ENCODE results near the gene HEMGN.

HEMGN gene

GRCh38 chr9:97895695-97896332 lies 42.2 kb downstream of the HEMGN start:
- H2AFZ ChIP-seq (ENCODE audit: low read depth, low read length, severe bottlenecking): no peak overlapping the region
- no peaks in the 10 kb centered on the region for H4K20me1 ChIP-seq (ENCODE audit: low read depth, low read length)
- no peak overlapping the region for H3K27ac ChIP-seq (ENCODE audit: low read depth, low read length)
- TF ChIP-seq EZH2phosphoT487 (conservative IDR thresholded peaks at IDR 0.05; ENCODE audit: low read length): no peak
- TF ChIP-seq CTCF (IDR thresholded peaks at IDR 0.05; ENCODE audit: insufficient read depth, low read length, poor library complexity, severe bottlenecking): no peak
- H3K4me3 ChIP-seq (ENCODE audit: insufficient read depth, low read length, poor library complexity, severe bottlenecking): no peak overlapping the region
- no peak overlapping the region for H3K9ac ChIP-seq (ENCODE audit: low read length)
- no peaks in the 10 kb centered on the region for H3K79me2 ChIP-seq (ENCODE audit: insufficient read depth, low read length)
- no peaks in the 10 kb centered on the region for H3F3A ChIP-seq (ENCODE audit: insufficient read depth)
- no peak overlapping the region for H3K4me2 ChIP-seq (ENCODE audit: low read depth, low read length, poor library complexity, severe bottlenecking)
- no peaks in the 10 kb centered on the region for H3K9me2 ChIP-seq (replicated peaks; ENCODE audit: insufficient read depth, low read length)
- no peaks in the 10 kb centered on the region for H3K9me3 ChIP-seq (ENCODE audit: insufficient read depth, low read length)
- no peaks in the 10 kb centered on the region for H3K27me3 ChIP-seq (ENCODE audit: low read length)
- H3K36me3 ChIP-seq (ENCODE audit: low read length): no peaks in the 10 kb centered on the region

GRCh38 chr9:97895211-97895610 lies 42.8 kb downstream of the HEMGN start:
- H3K36me3 ChIP-seq (ENCODE audit: low read length): no peaks in the 10 kb centered on the region
- no peak for TF ChIP-seq CTCF (IDR thresholded peaks at IDR 0.05; ENCODE audit: insufficient read depth, low read length, poor library complexity, severe bottlenecking)
- no peak for TF ChIP-seq EZH2phosphoT487 (conservative IDR thresholded peaks at IDR 0.05; ENCODE audit: low read length)
- H3K79me2 ChIP-seq (ENCODE audit: insufficient read depth, low read length): no peaks in the 10 kb centered on the region
- no peaks in the 10 kb centered on the region for H3K9me2 ChIP-seq (replicated peaks; ENCODE audit: insufficient read depth, low read length)
- no peak overlapping the region for H3K4me2 ChIP-seq (ENCODE audit: low read depth, low read length, poor library complexity, severe bottlenecking)
- H4K20me1 ChIP-seq (ENCODE audit: low read depth, low read length): no peaks in the 10 kb centered on the region
- H3K9ac ChIP-seq (ENCODE audit: low read length): no peak overlapping the region
- H3F3A ChIP-seq (ENCODE audit: insufficient read depth): no peaks in the 10 kb centered on the region
- H2AFZ ChIP-seq (ENCODE audit: low read depth, low read length, severe bottlenecking): no peak overlapping the region
- H3K27me3 ChIP-seq (ENCODE audit: low read length): no peaks in the 10 kb centered on the region
- H3K27ac ChIP-seq (ENCODE audit: low read depth, low read length): no peak overlapping the region
- no peak overlapping the region for H3K4me3 ChIP-seq (ENCODE audit: insufficient read depth, low read length, poor library complexity, severe bottlenecking)
- no peaks in the 10 kb centered on the region for H3K9me3 ChIP-seq (ENCODE audit: insufficient read depth, low read length)

- no peak overlapping the region for H2AFZ ChIP-seq (ENCODE audit: low read depth, low read length, severe bottlenecking)
- no peak overlapping the region for H3K27ac ChIP-seq (ENCODE audit: low read depth, low read length)
- TF ChIP-seq CTCF (IDR thresholded peaks at IDR 0.05; ENCODE audit: insufficient read depth, low read length, poor library complexity, severe bottlenecking) (no peak), EZH2phosphoT487 (conservative IDR thresholded peaks at IDR 0.05; ENCODE audit: low read length) (no peak)
- no peak overlapping the region for H3K9ac ChIP-seq (ENCODE audit: low read length)
- H3K36me3 ChIP-seq (ENCODE audit: low read length): no peaks in the 10 kb centered on the region
- H4K20me1 ChIP-seq (ENCODE audit: low read depth, low read length): no peaks in the 10 kb centered on the region
- H3K9me2 ChIP-seq (replicated peaks; ENCODE audit: insufficient read depth, low read length): no peaks in the 10 kb centered on the region
- no peaks in the 10 kb centered on the region for H3K27me3 ChIP-seq (ENCODE audit: low read length)
- H3K4me3 ChIP-seq (ENCODE audit: insufficient read depth, low read length, poor library complexity, severe bottlenecking): no peak overlapping the region
- H3K4me2 ChIP-seq (ENCODE audit: low read depth, low read length, poor library complexity, severe bottlenecking): no peak overlapping the region
- no peaks in the 10 kb centered on the region for H3K9me3 ChIP-seq (ENCODE audit: insufficient read depth, low read length)
- H3F3A ChIP-seq (ENCODE audit: insufficient read depth): no peaks in the 10 kb centered on the region
- no peaks in the 10 kb centered on the region for H3K79me2 ChIP-seq (ENCODE audit: insufficient read depth, low read length)
Observed at GRCh38 chr9:97892421-97892820, 45.6 kb downstream of the HEMGN start.

Data from SU-DHL-6 (cell line).